ENCODE results near the gene NDUFA5. TPM values are rescaled to one million over a fixed set of nuclear protein-coding genes. Genes with fewer than 3 reads are reported as not detected.

Gene NDUFA5
- total RNA-seq, 2 experiments from 2014 or later, result 50.8 to 74.9 TPM

DNA sequence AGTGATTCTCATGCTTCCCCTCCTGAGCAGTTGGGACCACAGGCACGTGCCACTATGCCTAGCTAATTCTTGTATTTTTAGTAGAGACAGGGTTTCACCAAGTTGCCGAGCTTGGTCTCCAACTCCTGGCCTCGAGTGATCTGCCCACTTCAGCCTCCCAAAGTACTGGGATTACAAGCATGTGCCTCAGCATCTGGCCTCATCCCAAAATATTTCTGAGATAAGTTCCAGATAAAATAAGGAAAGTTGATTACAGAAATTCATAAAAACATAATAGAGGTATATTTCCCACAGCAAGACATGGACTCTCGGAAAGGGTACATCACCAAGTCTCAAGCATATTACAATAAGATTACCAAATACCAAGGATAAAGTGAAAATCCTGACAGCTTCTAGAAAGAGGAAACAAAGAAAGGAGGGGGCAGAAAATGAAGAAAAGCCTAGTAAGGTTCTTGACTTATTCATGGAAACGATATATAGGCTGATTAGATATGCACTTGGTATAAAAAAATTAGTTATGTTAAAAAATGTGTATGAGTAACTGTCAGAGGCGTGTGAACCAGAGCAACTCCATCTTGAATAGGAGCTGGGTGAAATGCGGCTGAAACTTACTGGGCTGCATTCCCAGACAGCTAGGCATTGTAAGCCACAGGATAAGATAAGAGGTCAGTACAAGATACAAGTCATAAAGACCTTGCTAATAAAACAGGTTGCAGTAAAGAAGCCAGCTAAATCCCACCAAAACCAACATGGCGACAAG, 58.2 kb downstream of the NDUFA5 start:
- POLR2A ChIA-PET, result interaction anchor here (0.7 to 1.0 kb wide), 3 partner anchors 9 to 207 kb away, joined by 3 to 4 read pairs (median 4); no protein-coding TSS in a partner anchor
- Histone ChIP-seq H2AFZ (ENCODE audit: low read length) (no peak overlapping the region), H4K20me1 (ENCODE audit: insufficient read depth, low read length) (no peaks in the 10 kb centered on the region), H3K4me2 (ENCODE audit: low read length) (no peak overlapping the region), H3K27ac (ENCODE audit: low read depth, low read length, poor library complexity, severe bottlenecking) (no peak overlapping the region), H3K9me3 (ENCODE audit: low read length) (no peaks in the 10 kb centered on the region), H3K9me2 (ENCODE audit: insufficient read depth, low read length) (no peaks in the 10 kb centered on the region), H3K79me2 (ENCODE audit: insufficient read depth, low read depth, low read length) (no peaks in the 10 kb centered on the region), H3K4me3 (ENCODE audit: low read depth, low read length, poor library complexity, severe bottlenecking) (no peak overlapping the region), H3K4me1 (ENCODE audit: insufficient read depth, low read length, poor library complexity, severe bottlenecking) (no peaks in the 10 kb centered on the region), H3K36me3 (ENCODE audit: insufficient read depth, low read length) (no peaks in the 10 kb centered on the region)
- TF ChIP-seq, protein P1, sequence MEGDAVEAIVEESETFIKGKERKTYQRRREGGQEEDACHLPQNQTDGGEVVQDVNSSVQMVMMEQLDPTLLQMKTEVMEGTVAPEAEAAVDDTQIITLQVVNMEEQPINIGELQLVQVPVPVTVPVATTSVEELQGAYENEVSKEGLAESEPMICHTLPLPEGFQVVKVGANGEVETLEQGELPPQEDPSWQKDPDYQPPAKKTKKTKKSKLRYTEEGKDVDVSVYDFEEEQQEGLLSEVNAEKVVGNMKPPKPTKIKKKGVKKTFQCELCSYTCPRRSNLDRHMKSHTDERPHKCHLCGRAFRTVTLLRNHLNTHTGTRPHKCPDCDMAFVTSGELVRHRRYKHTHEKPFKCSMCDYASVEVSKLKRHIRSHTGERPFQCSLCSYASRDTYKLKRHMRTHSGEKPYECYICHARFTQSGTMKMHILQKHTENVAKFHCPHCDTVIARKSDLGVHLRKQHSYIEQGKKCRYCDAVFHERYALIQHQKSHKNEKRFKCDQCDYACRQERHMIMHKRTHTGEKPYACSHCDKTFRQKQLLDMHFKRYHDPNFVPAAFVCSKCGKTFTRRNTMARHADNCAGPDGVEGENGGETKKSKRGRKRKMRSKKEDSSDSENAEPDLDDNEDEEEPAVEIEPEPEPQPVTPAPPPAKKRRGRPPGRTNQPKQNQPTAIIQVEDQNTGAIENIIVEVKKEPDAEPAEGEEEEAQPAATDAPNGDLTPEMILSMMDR (conservative IDR thresholded peaks at IDR 0.05; ENCODE audit: low read length), result no peak
- TF ChIP-seq EZH2phosphoT487 (IDR thresholded peaks at IDR 0.05; ENCODE audit: borderline replicate concordance, low read depth, low read length), result no peak
- intact Hi-C loops (cut with micrococcal nuclease; ENCODE audit: unreplicated experiment), result loop anchor here (10.0 kb wide), 1 partner anchor 365 kb away; no protein-coding TSS in a partner anchor
- CTCF ChIA-PET (ENCODE audit: unreplicated experiment), result no interaction called here
- DNase-seq (ENCODE audit: low spot score), result no peak
- no TSS peak for BruUV-seq (replicated peaks)

DNA sequence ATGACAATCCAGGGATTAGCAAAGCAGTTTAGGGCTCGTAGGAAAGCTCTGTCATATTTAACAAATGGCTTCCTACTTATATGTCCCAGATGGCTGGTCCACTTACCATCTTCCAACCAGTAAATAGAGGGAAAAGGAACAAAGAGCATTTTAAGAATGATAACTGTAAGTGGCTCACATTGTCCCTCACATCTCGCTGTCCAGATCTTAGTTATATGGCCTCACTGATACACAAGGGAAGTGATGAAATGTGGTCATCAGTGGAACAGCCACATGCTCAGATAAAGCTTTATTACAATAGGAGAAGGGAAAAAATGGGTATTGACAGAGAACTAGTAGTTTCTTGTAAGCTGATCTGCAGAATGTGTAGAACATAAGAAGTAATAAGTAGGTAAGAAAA, 59.0 kb downstream of the NDUFA5 start:
- H3K9me2 ChIP-seq (ENCODE audit: insufficient read depth, low read length), result no peaks in the 10 kb centered on the region
- H4K20me1 ChIP-seq (ENCODE audit: insufficient read depth, low read length), result no peaks in the 10 kb centered on the region
- H3K36me3 ChIP-seq (ENCODE audit: insufficient read depth, low read length), result no peaks in the 10 kb centered on the region
- no peaks in the 10 kb centered on the region for H3K79me2 ChIP-seq (ENCODE audit: insufficient read depth, low read depth, low read length)
- BruUV-seq (replicated peaks), result no TSS peak
- no peak for DNase-seq (ENCODE audit: low spot score)
- ChIA-PET POLR2A (interaction anchor here (0.9 to 1.0 kb wide), 2 partner anchors 10 to 92 kb away, joined by 3 to 4 read pairs; no protein-coding TSS in a partner anchor), CTCF (ENCODE audit: unreplicated experiment) (no interaction called here)
- H3K4me1 ChIP-seq (ENCODE audit: insufficient read depth, low read length, poor library complexity, severe bottlenecking), result no peaks in the 10 kb centered on the region
- H3K9me3 ChIP-seq (ENCODE audit: low read length), result no peaks in the 10 kb centered on the region
- intact Hi-C loops (cut with micrococcal nuclease; ENCODE audit: unreplicated experiment), result loop anchor here (10.0 kb wide), 1 partner anchor 366 kb away; no protein-coding TSS in a partner anchor
- TF ChIP-seq, protein P1 (conservative IDR thresholded peaks at IDR 0.05; ENCODE audit: low read length), result no peak
- TF ChIP-seq EZH2phosphoT487 (IDR thresholded peaks at IDR 0.05; ENCODE audit: borderline replicate concordance, low read depth, low read length), result no peak
- H3K4me2 ChIP-seq (ENCODE audit: low read length), result no peak overlapping the region
- no peak overlapping the region for H3K4me3 ChIP-seq (ENCODE audit: low read depth, low read length, poor library complexity, severe bottlenecking)
- H3K27ac ChIP-seq (ENCODE audit: low read depth, low read length, poor library complexity, severe bottlenecking), result no peak overlapping the region
- H2AFZ ChIP-seq (ENCODE audit: low read length), result no peak overlapping the region

- BruUV-seq (replicated peaks), result no TSS peak
- no peaks in the 10 kb centered on the region for H3K4me1 ChIP-seq (ENCODE audit: insufficient read depth, low read length, poor library complexity, severe bottlenecking)
- H3K4me2 ChIP-seq (ENCODE audit: low read length), result no peak overlapping the region
- no peaks in the 10 kb centered on the region for H3K36me3 ChIP-seq (ENCODE audit: insufficient read depth, low read length)
- H3K27ac ChIP-seq (ENCODE audit: low read depth, low read length, poor library complexity, severe bottlenecking), result no peak overlapping the region
- no peak overlapping the region for H2AFZ ChIP-seq (ENCODE audit: low read length)
- ChIA-PET POLR2A (no interaction called here), CTCF (ENCODE audit: unreplicated experiment) (interaction anchor here (0.5 kb wide), 1 partner anchor 37 kb away, joined by 12 read pairs; no protein-coding TSS in a partner anchor)
- H3K79me2 ChIP-seq (ENCODE audit: insufficient read depth, low read depth, low read length), result no peaks in the 10 kb centered on the region
- H3K4me3 ChIP-seq (ENCODE audit: low read depth, low read length, poor library complexity, severe bottlenecking), result no peak overlapping the region
- no peak for DNase-seq (ENCODE audit: low spot score)
- no peaks in the 10 kb centered on the region for H4K20me1 ChIP-seq (ENCODE audit: insufficient read depth, low read length)
- H3K9me3 ChIP-seq (ENCODE audit: low read length), result no peaks in the 10 kb centered on the region
- intact Hi-C loops (cut with micrococcal nuclease; ENCODE audit: unreplicated experiment), result loop anchor here (10.0 kb wide), 1 partner anchor 367 kb away; no protein-coding TSS in a partner anchor
- TF ChIP-seq EZH2phosphoT487 (IDR thresholded peaks at IDR 0.05; ENCODE audit: borderline replicate concordance, low read depth, low read length), result no peak
- TF ChIP-seq, protein P1 (conservative IDR thresholded peaks at IDR 0.05; ENCODE audit: low read length), result no peak
- H3K9me2 ChIP-seq (ENCODE audit: insufficient read depth, low read length), result no peaks in the 10 kb centered on the region
Observed at GRCh38 chr7:123498031-123498430, 59.6 kb downstream of the NDUFA5 start.
